Myocyte (in vitro differentiated cells): ENCODE data around the gene NRAP. TPM values are rescaled to one million over a fixed set of nuclear protein-coding genes. Genes with fewer than 3 reads are reported as not detected.
A peak's percentile ranks its signal among the peaks of the same experiment; 100 is the strongest.

ENCODE experiments used
- DNase-seq: peaks from one replicate; pipeline ENCODE4 v3.0.0-alpha.2; 2012; ENCODE audit warnings: low read depth
- total RNA-seq: library from RNA; depleted of rRNA; stranded (reverse); fragments of >200 nt; gene quantifications from 2 replicates; pipeline ENCODE4 v1.2.3, GENCODE V29; 2014

The NRAP gene
- total RNA-seq, 1 donor from 2014 or later, result 5.6 TPM

- DNase-seq, result no peak
Measured at GRCh38 chr10:113565364-113565763, 98.5 kb downstream of the NRAP start.

DNA sequence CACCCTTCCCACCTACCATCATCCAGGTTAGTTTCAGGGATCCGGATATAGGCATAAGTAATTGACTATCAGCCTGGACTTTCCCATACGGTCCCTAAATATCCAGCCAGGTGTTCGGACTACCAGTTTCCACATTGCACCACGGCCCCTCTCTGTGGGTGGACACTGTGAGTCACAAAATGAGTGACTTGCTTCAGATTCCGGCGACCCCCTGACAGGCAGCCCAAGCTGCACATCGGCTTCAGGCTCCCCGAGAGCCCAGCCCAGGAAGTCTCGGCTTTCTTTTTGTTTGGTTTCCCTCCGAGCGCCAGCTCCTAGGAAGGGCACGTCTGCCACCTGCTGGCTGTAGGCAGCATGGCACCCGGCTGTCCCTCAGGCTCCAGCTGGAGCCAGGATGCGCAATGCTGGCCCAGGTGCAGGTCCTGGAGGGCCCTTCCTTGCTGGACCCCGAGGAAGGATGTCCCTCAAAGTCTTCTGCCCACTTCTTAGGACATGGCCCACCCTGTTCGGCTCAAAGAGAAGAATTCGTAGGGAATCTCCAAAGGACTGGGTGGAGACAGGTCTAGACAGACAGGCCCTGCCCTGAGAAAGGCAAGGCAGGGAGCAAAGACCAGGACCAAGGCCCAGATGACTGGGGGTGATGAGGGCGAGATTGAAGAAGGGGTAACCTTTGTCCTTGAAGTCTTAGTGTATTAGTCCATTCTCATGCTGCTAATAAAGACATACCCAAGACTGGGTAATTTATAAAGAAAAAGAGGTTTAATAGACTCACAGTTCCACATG lies 100.3 kb downstream of the NRAP start:
- peak; percentile 64 for DNase-seq

DNA sequence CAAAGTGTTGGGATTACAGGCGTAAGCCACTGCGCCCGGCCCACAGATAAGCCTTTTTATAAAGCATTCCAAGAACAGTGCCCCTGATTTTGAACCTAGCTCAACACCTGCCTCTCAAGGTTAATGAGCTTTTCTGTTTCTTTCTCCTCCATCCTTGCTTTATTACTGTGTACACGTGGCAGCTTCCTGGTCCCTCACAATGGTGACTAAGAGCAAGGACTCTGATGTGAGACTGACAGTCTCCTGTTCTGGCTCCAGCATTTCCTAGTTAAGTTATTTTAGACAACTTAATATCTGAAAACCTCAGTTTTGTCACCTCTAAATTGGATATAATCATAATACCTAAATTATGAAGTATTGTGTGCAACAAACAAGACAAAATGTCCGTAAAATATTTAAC lies 101.1 kb downstream of the NRAP start:
- no peak for DNase-seq

DNA sequence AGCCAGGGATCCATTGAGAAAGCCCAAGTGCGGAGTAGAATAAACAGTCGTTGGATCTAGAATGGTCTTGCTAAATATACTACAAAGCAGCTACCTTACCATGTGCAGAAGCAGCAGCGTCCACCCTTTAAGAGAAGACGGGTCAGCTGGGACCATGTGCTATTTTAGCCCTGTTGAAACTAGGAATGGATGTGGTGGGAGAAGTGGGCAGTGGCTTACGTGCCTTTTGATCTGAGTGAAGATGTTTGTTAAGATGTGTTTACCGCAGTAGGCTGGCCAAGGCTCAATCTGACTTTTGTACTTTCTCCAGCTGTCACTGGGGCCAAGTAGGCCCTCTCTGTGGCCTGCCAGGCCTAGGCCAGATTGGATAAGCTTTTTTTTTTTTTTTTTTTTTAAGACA lies 101.8 kb downstream of the NRAP start:
- peak; percentile 55 for DNase-seq

DNA sequence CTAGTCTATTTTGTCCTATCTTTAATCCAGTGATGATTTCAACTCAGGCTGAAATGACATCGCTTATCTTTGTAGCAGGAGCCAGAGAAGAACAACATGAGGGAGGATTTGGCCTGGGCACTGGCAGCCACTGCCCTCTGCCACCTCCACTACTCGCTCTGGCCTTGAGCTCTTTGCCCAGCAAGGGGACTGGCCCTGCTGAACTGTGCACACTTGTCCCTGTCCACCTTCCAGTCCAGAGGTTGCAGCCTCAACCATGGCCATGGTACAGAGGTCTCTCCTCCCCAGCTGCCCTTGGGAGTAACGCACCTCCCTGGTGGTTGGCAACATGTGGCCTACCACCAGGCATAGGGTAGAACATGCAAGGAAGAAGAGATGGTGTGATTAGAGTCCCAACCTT lies 102.6 kb downstream of the NRAP start:
- no peak for DNase-seq

DNA sequence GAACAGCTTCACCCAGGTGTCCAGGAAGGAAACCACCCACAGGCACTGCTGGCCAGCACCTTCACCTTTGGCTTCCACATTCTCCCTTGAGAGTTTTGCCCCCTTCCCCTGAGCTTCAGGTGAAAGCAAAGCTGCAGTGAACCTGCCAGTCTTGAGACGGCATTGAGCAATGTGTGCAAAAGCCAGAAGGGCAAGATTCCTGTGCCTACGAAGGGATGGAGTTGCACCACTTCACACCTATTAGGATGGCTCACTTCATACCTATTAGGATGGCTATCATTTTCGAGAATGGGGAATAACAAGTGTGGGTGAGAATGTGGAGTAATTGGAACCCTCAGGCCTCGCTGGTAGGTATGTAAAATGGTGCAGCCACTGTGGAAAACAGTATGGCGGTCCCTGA lies 103.8 kb downstream of the NRAP start:
- no peak for DNase-seq

DNA sequence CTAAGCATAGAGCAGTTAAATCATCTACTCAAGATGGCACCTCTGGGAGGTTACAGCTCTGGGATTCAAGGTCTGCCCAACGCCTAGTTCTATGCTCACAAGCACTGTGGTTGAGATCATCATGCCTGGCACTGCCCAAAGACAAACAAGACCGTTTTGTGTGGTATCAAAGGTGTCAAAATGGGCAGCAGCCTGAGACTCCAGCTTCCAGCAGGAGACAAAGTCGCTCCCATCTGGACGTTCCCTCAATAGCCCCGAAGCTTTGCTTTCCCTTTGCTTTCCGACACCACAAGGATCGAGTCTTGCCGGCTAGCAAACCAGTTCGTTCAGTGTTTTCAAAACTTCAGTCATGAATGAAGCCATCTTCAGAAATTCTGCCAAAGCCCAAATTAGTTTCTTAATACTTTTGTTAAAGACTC lies 105.9 kb downstream of the NRAP start:
- no peak for DNase-seq

- no peak for DNase-seq
Measured at GRCh38 chr10:113557424-113557862, 106.4 kb downstream of the NRAP start.

GRCh38 chr10:113555751-113556150 lies 108.1 kb downstream of the NRAP start:
- no peak for DNase-seq

GRCh38 chr10:113555245-113555644 lies 108.6 kb downstream of the NRAP start:
- no peak for DNase-seq

DNA sequence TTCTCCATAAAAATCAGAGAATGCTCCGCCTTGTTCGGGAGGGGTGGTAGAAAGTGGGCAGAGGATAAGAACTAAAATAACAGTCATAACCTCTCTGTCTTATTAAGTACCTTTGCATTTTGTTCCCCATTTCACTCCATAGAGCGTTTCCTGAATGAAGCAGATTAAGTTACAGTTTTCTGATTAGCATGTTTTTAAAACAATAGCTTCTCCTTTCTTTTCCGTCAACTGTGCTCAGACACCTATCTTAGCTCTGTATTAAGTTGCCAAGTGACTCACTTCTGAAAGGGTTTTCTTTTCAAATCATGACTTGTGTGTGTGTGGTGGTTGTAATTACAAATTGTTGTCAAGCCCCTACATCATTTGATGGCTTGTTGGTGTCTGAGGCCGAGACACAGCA lies 109.6 kb downstream of the NRAP start:
- no peak for DNase-seq

DNA sequence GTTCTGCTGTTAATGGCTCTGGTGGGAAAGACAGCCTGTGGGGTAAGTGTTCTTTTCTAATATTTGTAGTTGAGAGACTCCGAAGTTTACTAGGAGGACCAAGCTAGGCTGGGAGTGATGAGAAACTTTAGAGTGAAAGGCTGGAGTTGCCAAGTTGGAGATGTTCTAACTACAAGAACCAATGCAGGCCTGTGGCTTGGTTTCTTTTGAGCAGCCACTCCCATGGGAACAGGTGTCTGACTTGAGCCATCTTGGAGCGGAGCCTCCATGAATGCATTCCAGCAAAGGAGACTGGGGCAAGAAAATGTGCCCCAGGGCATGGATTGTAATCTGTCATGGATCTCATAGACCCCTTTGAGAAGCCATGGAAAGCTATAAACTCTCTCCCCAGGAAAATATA lies 110.7 kb downstream of the NRAP start:
- peak; percentile 11 for DNase-seq

DNA sequence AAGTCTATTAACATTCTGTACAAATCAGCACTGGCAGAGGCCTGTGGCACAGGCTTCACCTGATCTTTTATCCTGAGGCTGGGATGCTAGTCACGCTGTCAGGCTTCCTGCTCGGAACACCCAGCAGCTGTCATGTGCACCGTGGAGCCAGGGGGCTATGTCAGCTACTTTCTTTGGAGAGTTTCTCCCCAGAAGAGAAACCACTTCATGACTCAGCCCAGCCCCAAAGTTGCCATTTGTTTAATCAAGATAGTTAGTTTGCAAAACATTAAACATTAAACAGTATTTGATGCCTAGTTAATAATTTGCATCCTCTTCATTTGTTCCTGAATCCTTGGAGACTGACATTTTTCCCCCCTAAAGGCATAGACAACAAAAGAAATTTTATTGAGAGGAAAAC lies 111.1 kb downstream of the NRAP start, which contains the start of gene HABP2:
TSS of gene HABP2 (plus strand) at position 353 of the 400 bp plus-strand sequence. CDS start 69 bp downstream, outside the sequence.
- DNase-seq, result no peak

DNA sequence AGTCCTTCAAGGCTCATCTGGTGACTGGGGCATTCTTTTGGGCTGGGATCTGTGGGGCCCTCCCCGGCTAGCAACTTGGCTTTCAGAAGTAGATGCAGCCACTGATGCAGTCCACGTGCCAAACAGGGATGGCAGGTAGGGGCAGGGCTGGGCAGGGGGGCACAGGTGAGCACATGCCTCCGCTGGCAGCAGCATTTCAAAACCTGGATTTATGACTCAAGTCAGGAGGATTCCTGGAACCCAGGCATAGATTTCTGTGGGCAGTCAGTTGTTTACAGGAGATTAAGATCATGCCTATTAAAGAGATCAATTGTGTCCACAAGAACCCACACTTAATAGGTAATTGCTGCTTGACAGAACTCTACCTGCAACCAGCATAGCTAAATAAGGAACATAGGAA lies 111.8 kb downstream of the NRAP start:
- no peak for DNase-seq

- no peak for DNase-seq
Measured at GRCh38 chr10:113550365-113550764, 113.5 kb downstream of the NRAP start.

GRCh38 chr10:113549856-113550255 lies 114.0 kb downstream of the NRAP start:
- no peak for DNase-seq

DNA sequence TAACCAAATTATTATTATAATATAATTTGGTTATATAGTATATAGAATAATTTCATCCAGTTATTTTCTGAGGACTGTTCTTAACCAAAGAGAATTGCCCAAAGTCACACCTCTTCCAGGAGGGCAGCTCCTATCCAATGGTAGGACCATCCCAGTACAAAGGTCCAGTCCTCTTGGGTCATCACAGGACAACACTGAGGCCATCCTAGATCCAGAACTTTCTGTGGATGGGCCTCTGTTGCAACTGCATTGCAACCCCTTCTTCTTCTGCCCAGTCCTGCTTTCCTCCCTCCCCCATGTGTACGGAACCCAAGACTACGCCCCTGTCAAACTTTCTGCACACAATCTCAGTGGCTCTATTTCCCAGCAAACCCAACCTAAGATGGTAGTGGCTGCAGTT lies 116.4 kb downstream of the NRAP start:
- no peak for DNase-seq

DNA sequence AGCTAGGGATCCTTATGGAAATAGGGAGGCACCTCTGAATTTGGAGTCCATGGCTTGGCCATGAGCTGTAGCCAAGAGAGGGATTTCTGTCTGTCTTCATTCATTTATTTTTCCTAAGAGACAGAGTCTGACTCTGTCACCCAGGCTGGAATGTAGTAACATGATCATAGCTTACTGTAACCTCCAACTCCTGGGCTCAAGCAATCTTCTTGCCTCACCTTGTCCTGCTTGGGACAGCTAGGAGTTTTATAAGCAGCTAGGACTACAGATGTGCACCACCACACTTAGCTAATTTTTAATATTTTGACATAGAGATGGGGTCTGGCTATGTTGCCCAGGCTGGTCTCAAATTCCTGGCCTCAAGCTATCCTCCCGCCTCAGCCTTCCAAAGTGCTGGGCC lies 119.4 kb downstream of the NRAP start:
- no peak for DNase-seq

- no peak for DNase-seq
Measured at GRCh38 chr10:113543107-113543955, 120.5 kb downstream of the NRAP start.

DNA sequence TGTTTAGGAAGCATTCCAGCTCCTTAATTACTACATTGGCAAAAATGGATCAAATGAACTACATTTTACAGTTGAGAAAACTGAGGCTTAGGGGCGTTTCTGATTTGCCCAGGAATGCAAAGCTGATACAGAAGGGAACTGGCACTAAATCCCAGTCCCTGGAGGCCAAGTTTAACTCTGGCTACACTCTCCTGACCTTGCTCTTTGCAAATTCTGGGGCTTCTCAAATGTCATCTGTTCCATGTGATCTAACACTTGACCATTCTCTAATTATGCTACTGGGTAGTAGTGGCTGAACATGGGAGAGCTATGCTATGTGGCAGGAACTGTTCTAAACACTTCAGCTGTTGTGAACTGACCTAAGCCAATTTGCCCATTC lies 122.3 kb downstream of the NRAP start:
- DNase-seq, result peak; percentile 52

DNA sequence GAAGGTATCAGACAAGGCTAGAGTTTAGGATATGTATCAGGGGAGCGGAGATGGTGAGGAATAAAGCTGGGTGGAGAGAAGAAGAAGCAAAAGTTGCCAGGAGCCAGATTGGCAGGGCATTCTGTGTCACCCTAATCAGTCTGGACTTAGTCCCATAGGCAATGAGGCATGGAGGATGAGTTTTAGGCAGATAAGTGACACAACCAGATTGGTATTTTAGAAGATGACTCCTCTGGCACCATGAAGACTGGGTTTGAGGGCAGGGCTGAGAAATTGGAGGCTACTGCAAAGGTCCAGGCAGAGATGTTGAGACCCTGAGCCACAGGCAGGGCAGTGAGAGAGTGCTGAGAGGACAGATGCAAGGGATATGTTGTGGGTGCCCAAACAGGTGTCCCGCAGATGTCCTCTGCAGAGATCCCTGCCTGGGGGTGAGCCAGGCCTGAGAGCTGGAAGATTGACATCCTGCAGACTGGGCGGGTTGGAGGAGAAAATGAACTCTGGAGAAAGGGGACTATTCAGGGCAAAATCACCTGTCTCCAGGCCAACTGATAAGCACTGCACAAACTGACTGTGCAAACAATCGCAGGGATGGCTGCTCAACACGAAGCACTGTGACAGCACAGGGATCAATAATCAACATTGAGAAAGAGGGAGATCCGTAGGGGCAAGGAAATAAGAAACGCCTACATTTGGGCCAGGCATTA lies 122.8 kb downstream of the NRAP start:
- DNase-seq, result peak; percentile 29

DNA sequence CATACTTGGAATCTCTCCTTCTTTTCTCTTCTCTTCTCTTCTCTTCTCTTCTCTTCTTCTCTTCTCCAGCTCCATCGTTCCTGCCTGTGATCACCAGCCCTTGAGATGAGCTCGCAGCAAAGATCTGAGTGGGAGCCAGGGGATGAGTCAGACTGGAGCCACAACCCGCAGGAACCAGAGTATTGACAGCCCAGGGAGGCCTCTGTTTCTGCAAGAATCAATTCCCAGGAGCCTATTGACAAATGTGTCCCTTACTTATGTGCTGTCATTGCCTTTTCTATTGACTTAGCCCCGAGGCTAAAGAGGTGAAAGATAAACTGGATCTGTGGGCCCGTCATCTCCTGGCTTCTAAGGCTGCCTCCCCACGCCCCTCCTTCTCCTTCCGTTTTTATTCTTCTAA lies 124.1 kb downstream of the NRAP start:
- DNase-seq, result peak; percentile 63
